ENCODE measurements around the gene ARL14EPL.

Gene ARL14EPL

GRCh38 chr5:116032094-116032517 is at the start of gene ARL14EPL:
Gene ARL14EPL, plus strand, starts transcription at chr5:116032472. Its CDS starts 18,994 bp downstream, at chr5:116051466.
- DNase-seq (ENCODE audit: low read depth) = peak; percentile 96

GRCh38 chr5:115983519-115983918 is 48.8 kb upstream of the ARL14EPL start:
- DNase-seq (ENCODE audit: low read depth) = no peak

- peak; percentile 67 for DNase-seq (ENCODE audit: low read depth)
Measured at GRCh38 chr5:115985802-115986757, 46.2 kb upstream of the ARL14EPL start.

GRCh38 chr5:115988002-115988401 is 44.3 kb upstream of the ARL14EPL start:
- no peak for DNase-seq (ENCODE audit: low read depth)

- DNase-seq (ENCODE audit: low read depth) = no peak
Measured at GRCh38 chr5:115992848-115993350, 39.4 kb upstream of the ARL14EPL start.

- no peak for DNase-seq (ENCODE audit: low read depth)
Measured at GRCh38 chr5:115995351-115995750, 36.9 kb upstream of the ARL14EPL start.

- DNase-seq (ENCODE audit: low read depth) = peak; percentile 60
Measured at GRCh38 chr5:116002116-116002906, 30.0 kb upstream of the ARL14EPL start.

- DNase-seq (ENCODE audit: low read depth) = no peak
Measured at GRCh38 chr5:116004248-116004647, 28.0 kb upstream of the ARL14EPL start.

- DNase-seq (ENCODE audit: low read depth) = peak; percentile 11
Measured at GRCh38 chr5:116009806-116010205, 22.5 kb upstream of the ARL14EPL start.

GRCh38 chr5:116011046-116011445 is 21.2 kb upstream of the ARL14EPL start:
- DNase-seq (ENCODE audit: low read depth) = peak; percentile 43

- DNase-seq (ENCODE audit: low read depth) = no peak
Measured at GRCh38 chr5:116013207-116013785, 19.0 kb upstream of the ARL14EPL start.

GRCh38 chr5:116013936-116014335 is 18.3 kb upstream of the ARL14EPL start:
- DNase-seq (ENCODE audit: low read depth) = no peak

- no peak for DNase-seq (ENCODE audit: low read depth)
Measured at GRCh38 chr5:116023619-116024018, 8.7 kb upstream of the ARL14EPL start.

- no peak for DNase-seq (ENCODE audit: low read depth)
Measured at GRCh38 chr5:116025866-116026265, 6.4 kb upstream of the ARL14EPL start.

- no peak for DNase-seq (ENCODE audit: low read depth)
Measured at GRCh38 chr5:116032991-116033390, 719 bp downstream of the ARL14EPL start.

GRCh38 chr5:116035123-116035522 is 2.9 kb downstream of the ARL14EPL start:
- DNase-seq (ENCODE audit: low read depth) = peak; percentile 30

GRCh38 chr5:116037236-116037822 is 5.1 kb downstream of the ARL14EPL start:
- peak; percentile 12 for DNase-seq (ENCODE audit: low read depth)

- DNase-seq (ENCODE audit: low read depth) = no peak
Measured at GRCh38 chr5:116038817-116039216, 6.5 kb downstream of the ARL14EPL start.

GRCh38 chr5:116042375-116042774 is 10.1 kb downstream of the ARL14EPL start:
- no peak for DNase-seq (ENCODE audit: low read depth)

GRCh38 chr5:116044073-116044472 is 11.8 kb downstream of the ARL14EPL start:
- DNase-seq (ENCODE audit: low read depth) = no peak

- DNase-seq (ENCODE audit: low read depth) = no peak
Measured at GRCh38 chr5:116045821-116046220, 13.5 kb downstream of the ARL14EPL start.

GRCh38 chr5:116046261-116046660 is 14.0 kb downstream of the ARL14EPL start:
- DNase-seq (ENCODE audit: low read depth) = no peak

Measured in iris pigment epithelial cell (primary cell).